HAP-1 (cell line): Measurements from ENCODE around the gene PON3.

Experiments
- DNase-seq, 2 experiments: peaks; one replicate each; pipeline ENCODE4 v3.0.0-alpha.2; 2016 to 2020; ENCODE audit warnings: low spot score in 2 of 2
- H3K27me3 ChIP-seq: fragments of 250-450 bp; sonication (Bioruptor Pico); 2 replicates; pipeline ENCODE4 v1.5.1; 2020; ENCODE audit warnings: low read depth, mild to moderate bottlenecking, moderate library complexity
- H3K36me3 ChIP-seq: fragments of 250-450 bp; sonication (Bioruptor Pico); replicated peaks from 2 replicates; pipeline ENCODE4 v1.5.1; 2020; ENCODE audit warnings: mild to moderate bottlenecking
- H3K4me1 ChIP-seq: fragments of 250-450 bp; sonication (Bioruptor Pico); 2 replicates; pipeline ENCODE4 v1.5.1; 2020; ENCODE audit warnings: mild to moderate bottlenecking
- H3K4me3 ChIP-seq: fragments of 250-450 bp; sonication (Bioruptor Pico); 2 replicates; pipeline ENCODE4 v1.5.1; 2020; ENCODE audit warnings: mild to moderate bottlenecking, moderate library complexity
- H3K9me3 ChIP-seq: fragments of 250-450 bp; sonication (Bioruptor Pico); 2 replicates; pipeline ENCODE4 v1.5.1; 2020; ENCODE audit warnings: mild to moderate bottlenecking, moderate library complexity
- in situ Hi-C: fragments of 300-500 bp; cut with MboI; formaldehyde crosslinking; loops from 3 replicates; pipeline ENCODE4 v1.14.3; 2020; ENCODE audit warnings: low sequenced_read_pairs, inconsistent platforms, mixed read lengths

The PON3 gene

GRCh38 chr7:95427914-95428516 is 31.8 kb upstream of the PON3 start:
- Histone ChIP-seq H3K36me3 (peaks cover 5% of the 10 kb centered on the region; the same call in 1 of the 2 replicates), H3K4me1 (peaks cover 2% of the 10 kb centered on the region; the same call in 1 of the 2 replicates), H3K4me3 (no peak overlapping the region), H3K27me3 (no peaks in the 10 kb centered on the region), H3K9me3 (no peaks in the 10 kb centered on the region)
- DNase-seq: no peak
- in situ Hi-C loops: no loop called here

DNA sequence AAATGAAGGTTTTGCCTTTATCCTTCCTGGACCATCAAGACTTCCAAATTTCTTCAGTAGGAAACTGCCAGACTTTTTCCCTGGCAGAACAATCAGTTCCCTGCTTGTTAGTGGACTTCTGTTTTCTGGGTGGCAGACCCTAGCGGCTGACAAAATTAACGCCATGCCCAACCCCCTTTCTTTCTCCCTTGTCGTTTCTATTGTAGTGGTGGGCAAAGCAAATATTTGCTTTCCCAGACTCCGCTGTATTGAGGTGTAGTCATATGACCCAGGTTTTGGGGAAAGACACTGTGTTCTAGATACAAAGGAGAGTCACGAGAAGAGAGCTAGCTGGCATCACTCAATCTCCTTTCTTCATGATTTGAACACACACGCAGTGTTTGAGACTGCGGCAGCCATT is 31.0 kb upstream of the PON3 start:
- DNase-seq: no peak
- H3K4me1 ChIP-seq: no peaks in the 10 kb centered on the region
- H3K9me3 ChIP-seq: no peaks in the 10 kb centered on the region
- in situ Hi-C loops: no loop called here
- no peak overlapping the region for H3K4me3 ChIP-seq
- H3K27me3 ChIP-seq: no peaks in the 10 kb centered on the region
- peaks cover 5% of the 10 kb centered on the region; the same call in 1 of the 2 replicates for H3K36me3 ChIP-seq

DNA sequence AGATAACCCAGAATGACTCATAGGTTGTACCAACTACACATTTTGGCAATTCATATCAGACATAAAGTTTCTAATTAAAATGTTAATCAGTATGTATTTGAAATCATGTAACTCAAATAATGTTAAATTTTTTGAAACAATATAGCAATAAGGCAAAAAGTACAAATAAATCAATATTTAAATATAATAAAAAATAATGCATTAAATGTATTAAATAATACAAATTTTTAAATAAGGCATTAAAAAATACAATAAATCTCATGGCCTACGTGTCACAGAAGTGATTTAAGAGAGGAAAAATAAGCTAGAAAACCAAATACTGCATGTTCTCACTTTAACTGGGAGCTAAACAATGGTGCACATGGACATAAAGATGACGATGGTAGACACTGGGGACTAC is 29.5 kb upstream of the PON3 start:
- no peak for DNase-seq
- no peak overlapping the region for H3K4me3 ChIP-seq
- no peaks in the 10 kb centered on the region for H3K4me1 ChIP-seq
- H3K36me3 ChIP-seq: peaks cover 5% of the 10 kb centered on the region
- H3K9me3 ChIP-seq: no peaks in the 10 kb centered on the region
- in situ Hi-C loops: no loop called here
- H3K27me3 ChIP-seq: no peaks in the 10 kb centered on the region

GRCh38 chr7:95424716-95425115 is 28.5 kb upstream of the PON3 start:
- peaks cover 5% of the 10 kb centered on the region for H3K36me3 ChIP-seq
- in situ Hi-C loops: no loop called here
- H3K9me3 ChIP-seq: no peaks in the 10 kb centered on the region
- H3K4me3 ChIP-seq: no peak overlapping the region
- no peaks in the 10 kb centered on the region for H3K27me3 ChIP-seq
- DNase-seq: no peak
- H3K4me1 ChIP-seq: no peaks in the 10 kb centered on the region

DNA sequence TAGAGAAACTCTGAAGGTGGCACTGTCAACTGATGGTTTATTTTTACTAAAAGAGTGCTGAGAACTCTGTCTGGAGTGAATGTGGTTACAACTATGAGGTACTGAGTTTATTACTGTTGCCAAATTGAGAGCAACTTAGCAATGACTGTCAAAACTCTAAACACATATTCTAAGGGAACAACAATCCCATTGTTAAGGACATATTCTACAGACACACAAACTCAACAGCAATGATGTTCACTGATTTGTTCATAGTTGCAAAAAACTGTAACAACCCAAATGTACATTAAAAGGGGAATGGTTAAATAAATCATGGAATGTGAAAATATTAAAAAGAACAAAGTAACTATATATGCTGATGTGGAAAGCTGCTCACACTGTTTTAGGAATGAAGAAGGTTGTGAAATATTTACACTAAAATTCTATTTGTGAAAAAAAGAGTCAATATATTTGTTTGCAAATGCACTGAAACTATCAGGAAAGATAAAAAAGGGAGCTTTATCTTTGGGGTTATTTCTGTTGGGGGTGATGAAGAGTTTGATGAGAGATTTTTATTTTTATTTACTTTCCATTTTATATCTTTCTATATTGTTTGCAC is 25.8 kb upstream of the PON3 start:
- Histone ChIP-seq H3K4me1 (no peaks in the 10 kb centered on the region), H3K36me3 (no peaks in the 10 kb centered on the region; the same call in none of the 2 replicates), H3K27me3 (no peaks in the 10 kb centered on the region), H3K4me3 (no peak overlapping the region), H3K9me3 (no peaks in the 10 kb centered on the region)
- in situ Hi-C loops: no loop called here
- no peak for DNase-seq

- in situ Hi-C loops: no loop called here
- H3K4me3 ChIP-seq: no peak overlapping the region
- no peaks in the 10 kb centered on the region for H3K27me3 ChIP-seq
- H3K36me3 ChIP-seq: no peaks in the 10 kb centered on the region; the same call in none of the 2 replicates
- H3K4me1 ChIP-seq: no peaks in the 10 kb centered on the region
- no peak for DNase-seq
- H3K9me3 ChIP-seq: no peaks in the 10 kb centered on the region
These were observed 25.0 kb upstream of the PON3 start for GRCh38 chr7:95421000-95421846.

- DNase-seq: no peak
- Histone ChIP-seq H3K4me3 (no peak overlapping the region), H3K9me3 (no peaks in the 10 kb centered on the region), H3K36me3 (peaks cover 12% of the 10 kb centered on the region), H3K4me1 (peaks cover 15% of the 10 kb centered on the region), H3K27me3 (no peaks in the 10 kb centered on the region)
- in situ Hi-C loops: no loop called here
These were observed 15.9 kb upstream of the PON3 start for GRCh38 chr7:95412075-95412474.

- Histone ChIP-seq H3K4me1 (peaks cover 15% of the 10 kb centered on the region), H3K27me3 (no peaks in the 10 kb centered on the region), H3K9me3 (no peaks in the 10 kb centered on the region), H3K36me3 (peaks cover 15% of the 10 kb centered on the region), H3K4me3 (no peak overlapping the region)
- in situ Hi-C loops: no loop called here
- no peak for DNase-seq
These were observed 15.5 kb upstream of the PON3 start for GRCh38 chr7:95411666-95412065.

DNA sequence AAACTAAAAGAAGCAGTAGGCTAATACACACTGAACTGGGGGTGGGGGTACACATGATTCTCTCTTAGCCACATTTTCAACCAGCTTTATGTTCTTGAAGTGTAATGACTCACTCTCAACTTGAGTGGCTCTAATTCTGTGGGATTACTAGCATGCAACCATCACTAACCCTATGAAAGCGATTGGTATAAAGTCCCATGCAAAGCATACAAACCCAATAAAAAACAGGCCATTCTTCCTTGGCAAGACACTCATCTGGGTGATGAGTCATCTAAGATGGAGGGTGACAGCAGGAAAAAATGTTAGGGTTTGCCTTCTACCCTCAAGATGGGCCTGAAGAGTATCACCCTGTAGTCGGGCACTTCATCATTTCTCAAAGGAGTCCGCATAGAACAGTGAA is 14.9 kb upstream of the PON3 start:
- in situ Hi-C loops: no loop called here
- no peak for DNase-seq

GRCh38 chr7:95407751-95408150 is 11.6 kb upstream of the PON3 start:
- in situ Hi-C loops: no loop called here
- no peaks in the 10 kb centered on the region for H3K4me1 ChIP-seq
- H3K9me3 ChIP-seq: no peaks in the 10 kb centered on the region
- no peak overlapping the region for H3K4me3 ChIP-seq
- no peak for DNase-seq
- H3K27me3 ChIP-seq: no peaks in the 10 kb centered on the region
- peaks cover 16% of the 10 kb centered on the region for H3K36me3 ChIP-seq

More for the DNA sequence above, 14.9 kb upstream of the PON3 start:
- no peak overlapping the region for H3K4me3 ChIP-seq
- H3K4me1 ChIP-seq: peaks cover 15% of the 10 kb centered on the region
- H3K36me3 ChIP-seq: peaks cover 15% of the 10 kb centered on the region
- H3K9me3 ChIP-seq: no peaks in the 10 kb centered on the region
- H3K27me3 ChIP-seq: no peaks in the 10 kb centered on the region

GRCh38 chr7:95405800-95406199 is 9.6 kb upstream of the PON3 start:
- in situ Hi-C loops: no loop called here
- no peaks in the 10 kb centered on the region for H3K4me1 ChIP-seq
- no peak for DNase-seq
- H3K4me3 ChIP-seq: no peak overlapping the region
- H3K9me3 ChIP-seq: no peaks in the 10 kb centered on the region
- peaks cover 7% of the 10 kb centered on the region for H3K36me3 ChIP-seq
- H3K27me3 ChIP-seq: no peaks in the 10 kb centered on the region

DNA sequence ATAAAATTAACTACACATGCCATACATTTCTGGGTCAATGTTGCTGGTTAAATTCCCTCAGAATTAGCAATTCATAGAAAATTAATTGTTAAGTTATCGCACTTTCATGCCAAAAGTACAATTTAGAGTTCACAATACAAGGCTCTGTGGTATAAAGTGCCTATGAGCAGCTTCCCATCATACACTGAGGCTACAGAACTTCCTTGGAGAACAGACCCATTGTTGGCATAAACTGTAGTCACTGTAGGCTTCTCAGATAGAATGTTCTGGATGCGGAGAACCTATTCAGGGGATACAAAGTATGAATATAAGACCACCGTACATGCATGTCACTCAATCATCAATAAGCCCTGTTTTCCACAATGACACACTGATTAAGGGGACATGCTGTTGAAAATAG is 9.0 kb upstream of the PON3 start:
- Histone ChIP-seq H3K4me3 (no peak overlapping the region), H3K36me3 (peaks cover 7% of the 10 kb centered on the region), H3K4me1 (no peaks in the 10 kb centered on the region), H3K27me3 (no peaks in the 10 kb centered on the region), H3K9me3 (no peaks in the 10 kb centered on the region)
- no peak for DNase-seq
- in situ Hi-C loops: no loop called here

GRCh38 chr7:95404316-95404865 is 8.2 kb upstream of the PON3 start:
- Histone ChIP-seq H3K4me3 (no peak overlapping the region), H3K4me1 (no peaks in the 10 kb centered on the region), H3K36me3 (peaks cover 7% of the 10 kb centered on the region), H3K9me3 (no peaks in the 10 kb centered on the region), H3K27me3 (no peaks in the 10 kb centered on the region)
- in situ Hi-C loops: no loop called here
- DNase-seq: no peak
